CD14-positive monocyte (primary cell): Measurements from ENCODE around the gene SLC26A1. TPM values are rescaled to one million over a fixed set of nuclear protein-coding genes. Genes with fewer than 3 reads are reported as not detected.

Source experiments
- DNase-seq, 3 donors: peaks; one replicate each; pipeline ENCODE4 v3.0.0-alpha.2; 2011 to 2022
- H2AFZ ChIP-seq: 2 replicates; pipeline ENCODE4 v1.6.0; 2012; ENCODE audit warnings: mild to moderate bottlenecking, low read depth, low read length, inconsistent platforms; ENCODE audit not compliant: insufficient read depth, poor library complexity, severe bottlenecking
- H3K27ac ChIP-seq, 2 donors: 1 replicate in 1 of 2; 2 replicates in 1 of 2; pipeline ENCODE4 v1.5.1; 2012 to 2013; ENCODE audit warnings: low read length in 2 of 2, control low read depth in 1 of 2, inconsistent platforms in 1 of 2, low read depth in 1 of 2, mild to moderate bottlenecking in 1 of 2
- H3K27me3 ChIP-seq, 2 donors: one replicate each; pipeline versions ENCODE4 v1.6.0 to v1.6.1; 2011 to 2013; ENCODE audit warnings: low read length in 2 of 2; ENCODE audit not compliant: control insufficient read depth in 2 of 2, insufficient read depth in 2 of 2
- H3K36me3 ChIP-seq, 2 donors: replicated peaks in 1 of 2; 1 replicate in 1 of 2; 2 replicates in 1 of 2; pipeline versions ENCODE4 v1.5.1 to v1.6.1; 2012 to 2013; ENCODE audit warnings: low read length in 2 of 2, control low read depth in 1 of 2, inconsistent platforms in 1 of 2, mild to moderate bottlenecking in 1 of 2; ENCODE audit not compliant: insufficient read depth in 2 of 2, control insufficient read depth in 1 of 2
- H3K4me1 ChIP-seq, 2 donors: 1 replicate in 1 of 2; 2 replicates in 1 of 2; pipeline versions ENCODE4 v1.5.1 to v1.6.1; 2012 to 2013; ENCODE audit warnings: low read length in 2 of 2, control low read depth in 1 of 2, inconsistent platforms in 1 of 2, mild to moderate bottlenecking in 1 of 2, moderate library complexity in 1 of 2; ENCODE audit not compliant: insufficient read depth in 2 of 2, control insufficient read depth in 1 of 2
- H3K4me2 ChIP-seq: replicated peaks from 2 replicates; pipeline ENCODE3; 2012; ENCODE audit warnings: low read length, moderate library complexity, mild to moderate bottlenecking; ENCODE audit not compliant: poor library complexity, severe bottlenecking; ENCODE audit errors: extremely low read depth
- H3K4me3 ChIP-seq, 3 experiments: fragments of 200-600 bp in 1 of 3; sonication (generic) in 1 of 3; replicated peaks in 1 of 3; 1 replicate in 2 of 3; 2 replicates in 1 of 3; pipeline ENCODE4 v1.5.1; 2011 to 2013; ENCODE audit warnings: low read length in 3 of 3, mild to moderate bottlenecking in 3 of 3, control low read depth in 2 of 3, low read depth in 2 of 3, inconsistent platforms in 1 of 3, moderate library complexity in 1 of 3
- H3K79me2 ChIP-seq: 2 replicates; pipeline ENCODE4 v1.6.0; 2012; ENCODE audit warnings: mild to moderate bottlenecking, control low read depth, inconsistent platforms, low read length, moderate library complexity; ENCODE audit not compliant: insufficient read depth
- H3K9ac ChIP-seq: 2 replicates; pipeline ENCODE4 v1.6.0; 2017; ENCODE audit warnings: low read length, mild to moderate bottlenecking; ENCODE audit not compliant: insufficient read depth, poor library complexity, severe bottlenecking
- H3K9me3 ChIP-seq, 2 donors: replicated peaks in 1 of 2; 1 replicate in 1 of 2; 2 replicates in 1 of 2; pipeline versions ENCODE4 v1.5.1 to v1.6.1; 2012 to 2013; ENCODE audit warnings: low read length in 2 of 2, control low read depth in 1 of 2; ENCODE audit not compliant: control insufficient read depth in 1 of 2, insufficient read depth in 1 of 2
- H4K20me1 ChIP-seq: 2 replicates; pipeline ENCODE4 v1.6.0; 2012; ENCODE audit warnings: mild to moderate bottlenecking, low read length, control low read depth, moderate library complexity; ENCODE audit not compliant: insufficient read depth
- H3K27ac Mint-ChIP-seq, 7 donors: one replicate each; pipeline ENCODE4 v1.8.0; 2020; ENCODE audit warnings: mild to moderate bottlenecking in 7 of 7, mixed read lengths in 7 of 7, moderate library complexity in 6 of 7, inconsistent platforms in 2 of 7
- H3K27me3 Mint-ChIP-seq, 3 donors: one replicate each; pipeline ENCODE4 v1.8.0; 2021 to 2022; ENCODE audit warnings: low read depth in 3 of 3, mild to moderate bottlenecking in 3 of 3, mixed read lengths in 3 of 3, moderate library complexity in 3 of 3, inconsistent platforms in 1 of 3
- H3K36me3 Mint-ChIP-seq, 2 donors: one replicate each; pipeline ENCODE4 v1.8.0; 2020; ENCODE audit warnings: mixed read lengths in 2 of 2, inconsistent platforms in 1 of 2, mild to moderate bottlenecking in 1 of 2
- H3K4me1 Mint-ChIP-seq: one replicate; pipeline ENCODE4 v1.8.0; 2020; ENCODE audit warnings: mild to moderate bottlenecking, mixed read lengths
- H3K4me3 Mint-ChIP-seq, 2 donors: one replicate each; pipeline ENCODE4 v1.8.0; 2020; ENCODE audit warnings: mild to moderate bottlenecking in 2 of 2, mixed read lengths in 2 of 2, moderate library complexity in 1 of 2
- H3K9me3 Mint-ChIP-seq, 7 donors: one replicate each; pipeline ENCODE4 v1.8.0; 2020 to 2022; ENCODE audit warnings: mixed read lengths in 7 of 7, mild to moderate bottlenecking in 6 of 7, moderate library complexity in 6 of 7, inconsistent platforms in 2 of 7
- CTCF ChIP-seq: fragments of 200-600 bp; IDR thresholded peaks from one replicate; pipeline ENCODE4 v1.8.0; 2022; ENCODE audit warnings: antibody characterized with exemption, mild to moderate bottlenecking
- WGBS: methylation state at CpG from one replicate; pipeline ENCODE4 v1.1.5; 2013; ENCODE audit warnings: missing lambda C conversion rate; ENCODE audit not compliant: insufficient coverage; 5-methylcytosine and 5-hydroxymethylcytosine counted together
- intact Hi-C, 2 donors: fragments of 100-400 bp; cut with micrococcal nuclease; formaldehyde crosslinking; loops; one replicate each; pipeline versions ENCODE4 v1.15.0 to v1.15.1; 2023
- polyA plus RNA-seq, 3 donors: library from polyadenylated mRNA; depleted of rRNA in 1 of 3; unstranded in 2 of 3; stranded (reverse) in 1 of 3; fragments of 300-500 nt in 2 of 3; fragments of >200 nt in 1 of 3; fragmentation: Illumina TruSeq in 2 of 3; gene quantifications; 1 replicate in 2 of 3; 2 replicates in 1 of 3; pipeline ENCODE4 v1.2.3, GENCODE V29; 2012 to 2021

Gene SLC26A1
- polyA plus RNA-seq, 3 donors = 0.16 to 0.37 (median 0.18) TPM

- Mint-ChIP-seq H3K27me3 (peaks cover 47 to 70% (median 48%) of the 10 kb centered on the region in 3 donors), H3K4me1 (peaks cover 16% of the 10 kb centered on the region), H3K27ac (peak overlapping the region in 1 of 7 donors; percentile 66), H3K4me3 (peak overlapping the region in 1 of 2 donors; percentile 67), H3K9me3 (peaks cover 6 to 34% (median 15%) of the 10 kb centered on the region in 7 donors), H3K36me3 (peaks cover 0 to 2% of the 10 kb centered on the region in 2 donors)
- Histone ChIP-seq H3K4me3 (no peak overlapping the region), H3K9me3 (peaks cover 0 to 9% of the 10 kb centered on the region in 2 donors), H4K20me1 (peaks cover 9% of the 10 kb centered on the region), H3K4me2 (no peak overlapping the region), H3K4me1 (peaks cover 23 to 35% of the 10 kb centered on the region in 2 donors), H3K27me3 (peaks cover 11 to 59% of the 10 kb centered on the region in 2 donors), H3K27ac (no peak overlapping the region), H3K9ac (no peak overlapping the region), H3K79me2 (no peaks in the 10 kb centered on the region), H3K36me3 (no peaks in the 10 kb centered on the region), H2AFZ (no peak overlapping the region)
- TF ChIP-seq CTCF = no peak
- intact Hi-C loops = loop anchor here (5.0 to 10.0 kb wide), 3 partner anchors 35 to 578 kb away; partner anchors contain the start of genes DGKQ (in 1 of the 2) and UVSSA (in 1 of the 2)
- WGBS = 100% methylated on average over 1 of the region's 5 CpGs
- no peak for DNase-seq
These were observed 13.7 kb upstream of the SLC26A1 start for GRCh38 chr4:1006856-1007255.

- intact Hi-C loops = loop anchor here (5.0 to 10.0 kb wide), 3 partner anchors 33 to 580 kb away; partner anchors contain the start of genes DGKQ (in 1 of the 2) and UVSSA (in 1 of the 2)
- Mint-ChIP-seq H3K4me3 (peak overlapping the region in 1 of 2 donors; percentile 62), H3K9me3 (peaks cover 6 to 33% (median 15%) of the 10 kb centered on the region in 7 donors), H3K27ac (peak overlapping the region in 1 of 7 donors; percentile 71), H3K4me1 (peaks cover 11% of the 10 kb centered on the region), H3K36me3 (peaks cover 0 to 2% of the 10 kb centered on the region in 2 donors), H3K27me3 (peaks cover 63 to 88% (median 66%) of the 10 kb centered on the region in 3 donors)
- Histone ChIP-seq H3K27ac (no peak overlapping the region), H3K9me3 (peaks cover 0 to 9% of the 10 kb centered on the region in 2 donors), H3K4me3 (no peak overlapping the region), H3K4me2 (no peak overlapping the region), H3K79me2 (no peaks in the 10 kb centered on the region), H4K20me1 (peaks cover 11% of the 10 kb centered on the region), H3K27me3 (peaks cover 14 to 79% of the 10 kb centered on the region in 2 donors), H3K9ac (no peak overlapping the region), H3K4me1 (peaks cover 13 to 23% of the 10 kb centered on the region in 2 donors), H3K36me3 (no peaks in the 10 kb centered on the region), H2AFZ (no peak overlapping the region)
- no peak for TF ChIP-seq CTCF
- WGBS = 89% methylated on average over 21 of the region's 25 CpGs
- DNase-seq = no peak
These were observed 11.6 kb upstream of the SLC26A1 start for GRCh38 chr4:1004557-1005485.
